ENCODE results near the gene JAKMIP2.

- TF ChIP-seq POLR2A (IDR thresholded peaks at IDR 0.05) (no peak), CTCF (IDR thresholded peaks at IDR 0.05) (no peak)
Measured at GRCh38 chr5:147573211-147573610, 209.3 kb downstream of the JAKMIP2 start.

Measured in heart left ventricle (tissue), 13 donors.